Hepatic stellate cell (primary cell): ENCODE data around the gene CCDC127.
"Not testable (repeated sequence)": the region's sequence is repeated elsewhere in the genome, so short reads cannot be mapped to it uniquely, and the experiment has no call there.

Source experiments
- DNase-seq: peaks from one replicate; pipeline ENCODE4 v3.0.0; 2011; ENCODE audit warnings: low spot score

CCDC127 gene

DNA sequence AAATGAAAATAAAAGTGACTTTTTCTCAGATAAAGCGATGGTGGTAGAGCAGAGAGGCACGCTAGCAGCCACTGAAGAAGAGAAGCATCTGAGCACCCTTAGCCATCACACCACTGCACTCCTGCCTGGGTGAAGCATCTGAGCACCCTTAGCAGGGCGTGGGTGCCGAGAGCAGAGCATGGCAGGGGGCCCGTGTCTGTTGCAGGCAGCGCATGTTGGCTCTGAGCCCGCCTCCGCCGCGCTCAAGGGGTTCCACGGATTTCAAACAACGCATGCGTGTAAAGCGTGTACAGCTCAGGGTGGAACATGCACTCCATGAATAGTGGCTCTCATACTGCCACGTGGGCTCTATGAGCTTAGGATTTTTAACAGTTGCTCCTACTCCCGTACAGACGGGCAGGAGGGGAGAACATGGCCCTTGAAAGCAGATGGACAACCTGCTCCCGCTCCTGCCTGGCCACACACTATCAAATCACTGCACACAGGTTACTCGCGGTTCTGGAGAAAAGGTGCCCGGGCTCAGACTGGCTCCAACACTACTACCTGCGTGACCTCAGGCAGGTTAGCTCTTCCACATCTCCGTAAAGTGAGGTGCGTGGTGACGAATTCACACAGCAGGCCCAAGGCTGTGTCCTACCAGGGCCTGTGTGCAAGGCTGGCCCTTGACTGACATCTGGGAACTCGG lies 14.6 kb downstream of the CCDC127 start:
- no peak for DNase-seq

DNA sequence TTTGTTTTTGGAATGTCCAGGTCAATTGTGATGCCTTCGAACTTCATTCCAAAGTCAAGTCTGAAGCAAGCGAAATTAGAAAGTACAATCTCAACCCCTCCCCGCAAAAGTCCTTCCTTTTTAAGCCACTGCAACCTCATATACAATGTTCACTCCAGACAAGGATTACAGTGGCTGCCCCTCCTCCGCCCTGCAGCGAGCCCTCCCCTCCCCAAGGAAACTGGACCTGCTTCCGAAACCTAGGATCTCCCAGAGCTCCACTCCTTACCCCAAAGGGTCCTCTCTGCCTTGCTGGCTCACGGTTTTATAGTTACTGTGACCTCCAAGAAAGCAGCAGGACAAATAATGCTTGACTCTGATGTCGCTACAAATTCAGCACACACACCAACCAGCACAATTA lies 16.3 kb downstream of the CCDC127 start:
- no peak for DNase-seq

DNA sequence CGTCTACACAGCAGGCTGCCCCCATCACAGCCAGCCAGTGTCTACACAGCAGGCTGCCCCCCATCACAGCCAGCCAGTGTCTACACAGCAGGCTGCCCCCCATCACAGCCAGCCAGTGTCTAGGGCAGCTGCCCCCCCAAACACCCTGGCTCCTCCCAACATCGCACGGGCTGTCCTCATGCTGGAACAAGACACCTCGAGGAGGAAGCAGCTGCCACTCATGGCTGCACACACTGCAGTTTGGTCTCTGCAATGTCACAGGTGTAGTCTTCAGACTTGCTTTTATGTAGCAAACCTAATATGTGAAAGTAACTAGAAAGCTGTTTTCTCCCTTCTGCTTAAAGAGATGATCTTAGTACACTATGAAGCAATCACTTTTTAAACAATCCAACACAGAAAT lies 17.0 kb downstream of the CCDC127 start:
- DNase-seq = no peak

DNA sequence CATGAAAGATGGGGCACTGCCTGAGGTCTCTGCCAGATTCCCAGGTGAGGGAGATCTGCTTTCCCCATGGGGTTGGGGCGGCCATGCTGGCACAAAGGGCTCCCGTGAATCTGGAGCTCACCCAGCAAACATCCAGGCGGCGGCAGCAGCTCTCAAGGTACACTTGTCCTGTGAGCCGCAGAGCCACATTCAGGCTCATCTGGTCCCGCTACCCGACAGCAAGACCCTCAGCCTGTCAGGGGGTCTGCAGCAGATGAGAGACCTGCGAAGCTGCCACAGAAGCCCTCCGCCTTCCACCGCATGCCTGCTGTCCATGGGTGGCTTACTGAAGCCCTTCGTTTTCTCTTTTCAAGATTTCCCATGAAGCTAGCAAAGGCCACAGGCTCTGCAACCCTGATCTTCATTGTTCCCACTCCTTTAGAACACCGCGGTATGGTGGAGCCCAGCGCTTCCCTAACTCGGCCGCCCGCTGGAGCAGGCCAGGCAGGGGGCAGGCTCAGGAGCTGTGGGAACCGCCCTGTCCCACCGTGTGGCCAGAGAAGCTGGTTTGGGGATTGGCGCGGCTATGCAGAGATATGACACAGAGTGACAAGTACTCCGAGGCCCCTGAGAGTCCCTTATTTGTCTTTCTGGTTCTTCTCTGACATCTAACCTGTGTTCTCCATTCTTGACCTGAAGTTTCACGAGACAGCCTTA lies 17.9 kb downstream of the CCDC127 start:
- DNase-seq = no peak

DNA sequence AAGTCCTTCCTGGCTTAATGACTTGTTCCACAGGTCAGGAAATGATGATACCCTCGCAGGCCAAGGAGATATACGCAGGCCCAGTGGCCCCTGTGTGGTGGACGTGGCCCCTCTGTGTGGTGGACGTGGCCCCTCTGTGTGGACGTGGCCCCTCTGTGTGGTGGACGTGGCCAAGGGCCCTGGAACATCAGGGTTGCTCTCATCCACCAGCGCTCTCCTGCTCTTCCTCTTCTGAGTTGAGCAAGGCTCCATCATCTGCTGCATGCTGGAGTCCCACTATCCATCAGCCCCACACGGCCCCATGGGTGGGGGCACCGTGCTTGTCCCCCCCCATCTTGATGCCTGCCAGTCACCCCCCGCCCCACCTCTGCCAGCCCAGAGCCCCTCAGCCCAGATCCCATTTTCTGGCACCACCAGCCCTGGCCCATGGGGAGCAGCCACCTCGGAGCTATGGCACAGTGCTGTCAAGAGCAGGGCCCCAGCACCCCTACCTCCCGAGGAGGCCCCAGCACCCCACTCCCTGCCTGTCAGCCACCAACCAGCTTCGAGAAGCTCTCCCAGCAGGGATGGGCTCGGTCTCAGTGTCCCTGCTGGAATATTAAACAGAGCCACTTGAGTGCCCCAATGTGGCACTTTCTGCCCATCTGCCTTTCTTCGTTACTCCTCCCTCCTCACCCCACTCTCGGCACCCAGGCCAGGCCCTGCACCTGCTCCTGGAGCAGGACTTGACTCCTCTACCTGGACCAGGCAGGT lies 18.6 kb downstream of the CCDC127 start:
- DNase-seq = no peak

DNA sequence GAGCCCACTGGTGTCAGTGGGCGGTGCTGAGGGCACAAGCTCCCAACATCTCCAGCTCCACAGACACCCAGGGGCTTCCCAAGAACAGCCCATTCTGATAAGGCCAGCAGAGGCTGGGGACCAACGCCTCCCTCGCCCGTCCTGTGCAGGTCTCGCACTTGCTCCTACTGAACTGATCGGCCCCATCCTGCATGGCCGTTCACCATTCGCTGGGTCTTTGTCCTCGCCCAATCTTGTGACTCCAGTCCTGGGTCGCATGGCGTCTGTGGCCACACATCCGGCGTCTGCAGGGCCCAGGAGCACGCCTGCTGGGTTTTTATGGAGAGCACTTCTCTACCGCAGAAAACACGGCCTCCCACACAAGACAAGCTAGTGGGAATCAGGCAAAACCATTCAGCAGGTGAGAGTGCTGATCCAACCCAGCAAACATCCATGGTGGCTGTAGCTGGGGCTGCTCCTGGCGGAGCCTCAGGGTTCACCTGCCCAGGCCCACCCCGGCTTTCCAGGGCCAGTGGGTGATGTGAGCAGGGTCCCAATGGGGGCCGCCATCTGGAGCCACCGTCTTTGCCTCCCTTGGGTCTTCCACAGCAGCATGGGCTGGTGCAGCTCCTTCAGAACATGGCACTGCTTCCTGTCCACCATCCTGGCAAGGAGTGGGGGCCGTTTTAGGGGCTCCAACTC lies 19.3 kb downstream of the CCDC127 start:
- DNase-seq = no peak

DNA sequence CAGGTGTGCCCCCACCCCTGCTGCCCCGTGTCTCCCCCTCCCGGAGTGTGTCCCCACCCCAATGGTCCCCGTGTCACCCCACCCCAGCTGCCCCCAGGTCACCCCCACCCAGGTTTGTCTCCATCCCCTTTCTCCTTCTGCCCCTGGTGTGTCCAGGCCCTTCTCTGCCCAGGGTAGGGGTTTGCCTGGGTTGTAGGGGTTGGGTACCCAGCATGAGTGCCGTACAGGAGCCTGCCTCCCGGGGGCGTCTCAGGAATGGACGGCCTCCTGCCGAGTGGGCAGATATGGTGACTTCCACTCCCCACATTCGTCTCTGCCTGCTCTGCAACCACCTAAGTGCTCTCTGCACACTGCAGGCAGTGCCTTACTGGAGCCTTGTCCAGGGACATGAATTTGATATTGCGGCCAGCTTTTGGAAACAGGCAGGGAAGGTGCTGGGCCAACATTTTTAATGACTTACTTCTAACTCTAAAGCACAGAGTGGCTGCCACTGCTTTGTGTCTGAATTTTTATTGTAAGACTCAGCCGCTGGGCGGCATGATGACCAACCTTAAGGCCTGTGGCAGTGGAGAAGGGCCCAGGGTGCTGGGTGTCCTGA lies 20.0 kb downstream of the CCDC127 start:
- no peak for DNase-seq

DNA sequence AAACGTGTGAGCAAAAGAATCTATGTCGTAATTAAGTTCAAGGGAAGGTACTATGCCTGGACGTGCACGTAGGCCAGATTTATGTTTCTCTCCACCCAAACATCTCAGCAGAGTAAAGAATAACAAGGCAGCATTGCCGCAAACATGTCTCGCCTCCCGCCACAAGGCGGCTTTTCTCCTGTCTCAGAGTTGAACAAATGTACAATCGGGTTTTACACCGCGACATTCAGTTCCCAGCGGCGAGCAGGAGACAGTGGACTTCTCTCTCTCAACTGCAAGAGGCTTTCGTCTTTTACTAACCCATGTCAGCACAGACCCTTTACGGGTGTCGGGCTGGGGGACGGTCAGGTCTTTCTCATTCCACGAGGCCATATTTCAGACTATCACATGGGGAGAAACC lies 20.9 kb downstream of the CCDC127 start:
- not testable (repeated sequence) for DNase-seq

DNA sequence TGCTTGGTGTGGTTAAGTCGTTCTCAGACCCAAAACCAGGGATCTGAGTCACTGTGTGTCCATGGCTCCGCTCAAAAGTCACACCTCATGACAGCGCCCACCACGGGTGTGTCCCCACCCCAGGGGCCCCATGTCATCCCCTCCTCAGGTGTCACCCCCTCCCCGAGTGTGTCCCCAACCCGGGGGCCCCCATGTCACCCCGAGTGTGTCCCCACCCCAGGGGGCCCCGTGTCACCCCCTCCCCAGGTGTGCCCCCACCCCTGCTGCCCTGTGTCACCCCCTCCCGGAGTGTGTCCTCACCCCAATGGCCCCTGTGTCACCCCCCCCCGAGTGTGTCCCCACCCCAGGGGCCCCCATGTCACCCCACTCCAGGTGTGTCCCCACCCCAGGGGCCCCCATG lies 21.6 kb downstream of the CCDC127 start:
- DNase-seq = no peak

DNA sequence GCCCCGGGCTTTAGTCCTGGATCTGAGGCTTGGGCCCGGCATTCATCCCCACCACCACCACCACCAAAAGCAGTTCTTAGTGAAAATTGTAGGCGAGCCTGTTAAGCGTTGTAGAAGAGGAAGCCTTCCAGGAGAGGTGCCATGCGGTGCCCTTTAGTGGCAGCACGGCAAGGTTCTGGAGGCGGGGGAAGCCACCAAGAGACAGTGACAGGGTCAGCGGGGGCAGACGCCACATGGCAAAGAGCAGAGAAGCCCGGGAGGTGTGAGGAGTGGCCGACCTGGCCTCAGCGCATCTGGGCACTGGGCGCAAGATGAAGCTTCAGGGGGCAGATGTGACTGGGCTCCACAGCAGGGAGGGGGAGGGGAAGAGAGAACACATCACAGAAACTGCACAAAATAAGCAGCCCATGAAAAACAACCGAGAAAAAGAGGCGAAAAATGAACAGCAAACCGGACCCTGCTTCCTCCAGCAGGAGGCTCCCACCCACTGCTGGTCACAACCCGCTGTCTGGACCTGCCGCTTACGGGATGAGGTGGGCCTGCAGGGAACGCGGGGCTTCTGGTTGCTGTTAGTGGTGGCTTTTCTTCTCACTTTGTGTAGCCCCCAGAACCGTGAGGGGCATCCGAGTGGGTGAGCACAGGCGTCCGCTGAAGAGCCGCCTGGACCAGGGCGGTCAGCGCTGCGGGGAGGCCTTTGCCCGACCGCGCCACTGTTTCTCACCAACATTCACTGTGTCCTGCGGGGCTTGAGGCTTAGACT lies 22.4 kb downstream of the CCDC127 start:
- no peak for DNase-seq

DNA sequence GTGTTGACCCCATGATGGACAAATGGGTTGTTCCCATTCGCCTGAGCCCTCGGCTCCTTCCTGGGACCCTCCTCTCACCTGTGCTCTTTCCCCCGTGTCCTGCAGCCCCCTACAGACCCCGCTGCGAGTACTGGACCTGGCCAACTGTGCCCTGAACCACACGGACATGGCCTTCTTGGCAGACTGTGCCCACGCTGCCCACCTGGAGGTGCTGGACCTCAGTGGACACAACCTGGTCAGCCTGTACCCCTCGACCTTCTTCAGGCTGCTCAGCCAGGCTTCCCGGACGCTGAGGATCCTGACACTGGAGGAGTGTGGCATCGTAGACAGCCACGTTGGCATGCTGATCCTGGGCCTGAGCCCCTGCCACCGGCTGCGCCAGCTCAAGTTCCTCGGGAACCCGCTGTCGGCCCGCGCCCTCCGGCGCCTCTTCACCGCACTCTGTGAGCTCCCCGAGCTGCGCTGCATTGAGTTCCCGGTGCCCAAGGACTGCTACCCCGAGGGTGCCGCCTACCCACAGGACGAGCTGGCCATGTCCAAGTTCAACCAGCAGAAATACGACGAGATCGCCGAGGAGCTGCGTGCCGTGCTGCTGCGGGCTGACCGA lies 23.2 kb downstream of the CCDC127 start:
- no peak for DNase-seq

DNA sequence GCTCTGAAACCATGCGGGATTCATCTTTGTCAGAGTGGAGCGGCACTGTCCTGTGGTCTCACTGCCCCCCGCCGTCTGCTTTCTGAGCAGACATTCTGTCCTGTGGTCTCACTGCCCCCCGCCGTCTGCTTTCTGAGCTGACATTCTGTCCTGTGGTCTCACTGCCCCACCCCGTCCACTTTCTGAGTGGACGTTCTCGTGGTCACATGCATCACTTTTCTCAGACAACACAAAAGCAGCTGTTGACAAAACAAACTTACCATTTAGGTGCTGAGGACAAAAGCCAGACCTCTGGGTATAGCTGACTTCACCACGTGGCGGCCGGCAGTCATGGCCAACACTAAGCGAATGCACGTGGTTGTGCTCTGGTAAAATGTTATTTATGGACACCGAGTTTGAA lies 23.9 kb downstream of the CCDC127 start:
- no peak for DNase-seq

DNA sequence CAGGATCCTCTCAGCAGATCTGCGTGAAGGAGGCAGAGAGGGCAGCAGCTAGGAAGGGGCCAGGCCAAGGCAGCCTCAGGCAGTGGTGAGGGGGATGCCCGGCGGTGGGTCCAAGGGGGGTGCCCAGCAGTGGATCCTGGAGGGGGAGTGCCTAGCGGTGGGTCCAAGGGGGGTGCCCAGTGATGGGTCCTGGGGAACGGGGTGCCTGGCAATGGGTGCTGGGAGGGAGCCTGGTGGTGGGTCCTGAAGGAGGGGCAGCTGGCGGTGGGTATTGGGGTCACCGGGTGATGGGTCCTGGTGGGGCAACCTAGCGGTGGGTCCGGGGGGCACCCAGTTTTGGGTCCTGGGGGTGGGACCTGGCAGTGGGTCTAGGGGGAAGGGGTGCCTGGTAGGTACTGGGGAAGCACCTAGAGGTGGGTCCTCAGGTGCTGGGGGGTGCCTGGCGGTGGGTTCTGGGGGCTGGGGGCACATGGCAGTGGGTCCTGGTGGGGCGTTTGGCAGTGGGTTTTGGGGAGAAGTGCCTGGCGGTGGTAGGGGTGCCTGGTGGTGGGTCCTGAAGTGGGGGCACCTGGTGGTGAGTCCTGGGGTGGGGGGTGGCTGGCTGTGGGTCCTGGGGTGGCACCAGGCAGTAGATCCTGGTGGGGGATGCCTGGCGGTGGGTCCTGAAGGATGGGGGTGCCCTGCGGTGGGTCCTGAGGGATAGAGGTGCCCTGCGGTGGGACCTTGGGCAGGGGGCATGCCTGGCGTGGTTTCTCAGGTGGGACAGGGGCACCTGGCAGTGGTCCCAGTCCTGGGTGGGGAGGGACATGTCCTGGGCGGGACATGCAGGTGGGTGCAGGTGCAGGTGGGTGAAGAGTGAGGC lies 24.8 kb downstream of the CCDC127 start:
- no peak for DNase-seq

DNA sequence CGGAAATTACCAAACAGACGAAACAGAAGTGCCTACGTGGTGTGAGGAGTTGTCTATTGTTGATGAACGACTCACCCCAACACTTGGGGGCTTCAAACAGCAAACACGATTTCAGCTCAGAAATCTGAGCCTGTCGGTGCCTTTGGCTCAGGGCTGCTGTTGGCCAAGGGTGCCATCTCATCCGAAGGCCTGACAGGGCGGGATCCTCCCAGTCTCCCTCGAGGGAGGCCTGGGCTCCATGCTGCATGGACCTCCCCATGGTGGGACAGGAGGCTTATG lies 25.3 kb downstream of the CCDC127 start:
- DNase-seq = no peak

DNA sequence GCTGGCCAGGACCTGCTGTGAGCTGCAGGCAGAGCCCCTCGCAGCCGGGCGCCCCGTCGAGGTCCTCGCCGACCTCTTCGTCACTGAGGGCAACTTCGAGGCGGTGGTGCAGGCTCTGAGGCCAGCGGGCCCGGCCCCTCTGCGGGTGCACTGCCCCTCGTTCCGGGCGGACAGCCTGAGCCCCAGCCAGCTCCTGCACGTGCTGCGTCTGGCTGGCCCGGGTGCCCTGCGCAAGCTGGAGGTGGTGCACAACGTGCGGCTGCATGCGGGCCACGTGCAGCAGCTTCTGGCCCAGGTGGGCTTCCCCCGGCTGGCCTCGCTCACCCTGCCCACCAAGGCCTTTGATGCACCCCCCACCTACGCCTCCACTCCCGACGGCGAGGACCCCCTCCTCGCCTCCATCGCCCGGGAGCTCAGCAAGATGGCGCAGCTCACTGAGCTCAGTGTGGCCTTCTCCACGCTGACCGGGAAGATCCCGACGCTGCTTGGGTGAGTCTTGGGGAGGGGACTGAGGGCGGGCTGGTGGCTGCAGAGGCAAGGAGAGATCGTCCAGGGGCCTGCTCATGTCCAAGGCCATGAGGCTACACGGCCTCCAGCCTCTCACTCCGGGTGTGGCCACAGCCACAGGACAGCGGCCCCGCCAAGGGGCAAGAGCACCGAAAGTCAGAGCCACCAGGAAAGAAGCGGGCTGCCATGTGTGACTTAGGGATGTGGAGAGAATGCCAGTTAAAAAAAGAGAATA lies 25.8 kb downstream of the CCDC127 start:
- no peak for DNase-seq

DNA sequence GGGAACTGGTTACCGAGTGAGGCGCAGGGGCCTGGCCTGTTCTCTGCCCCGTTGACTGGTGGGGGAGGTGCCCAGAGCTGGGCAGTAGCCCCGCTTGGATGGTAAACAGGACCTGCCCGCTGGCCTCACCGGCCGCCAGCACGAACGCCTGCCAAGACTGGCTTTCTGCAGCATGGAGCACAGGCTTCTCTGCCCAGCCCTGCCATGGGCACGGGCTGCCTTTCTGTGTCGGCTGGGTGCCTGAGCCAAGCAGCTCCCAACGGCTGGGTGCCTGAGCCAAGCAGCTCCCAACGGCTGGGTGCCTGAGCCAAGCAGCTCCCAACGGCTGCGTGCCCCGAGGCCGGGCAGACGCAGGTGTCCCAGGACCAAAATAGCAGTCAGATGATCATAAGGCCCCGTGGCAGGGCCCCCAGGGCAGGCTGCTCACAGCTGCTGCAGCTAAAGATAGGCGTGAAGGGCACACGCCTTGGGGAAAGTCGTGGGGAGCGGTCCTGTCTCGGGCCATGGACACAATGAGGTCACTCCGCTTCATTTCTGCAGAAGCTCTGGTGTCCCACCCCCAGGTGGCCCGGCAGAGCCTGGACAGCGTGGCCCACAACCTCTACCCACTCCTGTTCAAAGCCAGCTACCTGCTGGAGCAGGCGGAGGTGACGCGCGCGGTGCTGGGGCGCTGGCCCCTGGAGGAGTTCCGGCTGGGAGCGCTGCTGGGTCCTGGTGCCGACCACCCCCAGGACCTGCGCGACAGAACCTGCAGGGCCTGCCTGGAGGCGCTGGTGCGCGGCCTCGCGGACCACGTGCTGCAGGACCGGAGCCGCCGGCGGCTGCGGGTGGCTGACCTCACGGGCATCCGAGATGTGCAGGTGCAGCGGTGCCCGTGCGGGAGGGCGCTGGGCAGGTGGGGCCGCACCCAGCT lies 26.7 kb downstream of the CCDC127 start, which contains the start of gene LRRC14B:
LRRC14B (plus strand) TSS at position 460 of the 913 bp plus-strand sequence; CDS start at position 504, 44 bp downstream.
- no peak for DNase-seq

DNA sequence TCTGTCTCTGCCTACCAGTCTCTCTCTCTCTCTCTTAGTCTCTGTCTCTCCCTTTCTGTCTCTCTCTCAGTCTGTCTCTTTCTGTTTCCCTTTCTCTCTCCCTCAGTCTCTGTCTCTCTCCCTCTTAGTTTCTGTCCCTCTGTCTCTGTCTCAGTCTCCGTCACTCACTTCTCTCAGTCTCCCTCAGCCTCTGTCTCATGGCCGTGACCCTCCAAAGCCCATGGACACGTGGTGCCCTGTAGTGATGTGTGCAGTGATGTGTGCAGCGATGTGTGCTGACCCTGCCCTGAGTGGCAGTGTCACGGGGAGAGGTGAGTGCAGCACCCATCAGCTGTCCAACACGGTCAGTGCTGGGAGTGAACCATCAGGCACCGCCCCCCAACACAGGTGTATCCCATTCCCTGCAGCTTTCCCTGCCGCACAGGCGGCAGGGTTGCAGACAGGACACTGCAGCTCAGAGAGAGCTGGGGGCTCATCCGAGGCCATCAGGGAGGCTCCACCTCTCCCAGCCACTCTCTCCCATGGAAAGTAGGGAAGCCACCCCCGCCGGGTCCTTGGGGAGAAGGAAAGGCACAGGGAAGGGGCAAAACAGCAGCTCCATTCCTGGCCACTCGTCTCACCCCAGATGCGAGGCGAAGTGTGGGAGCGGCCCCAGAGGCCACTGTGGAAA lies 27.5 kb downstream of the CCDC127 start:
- DNase-seq = no peak

DNA sequence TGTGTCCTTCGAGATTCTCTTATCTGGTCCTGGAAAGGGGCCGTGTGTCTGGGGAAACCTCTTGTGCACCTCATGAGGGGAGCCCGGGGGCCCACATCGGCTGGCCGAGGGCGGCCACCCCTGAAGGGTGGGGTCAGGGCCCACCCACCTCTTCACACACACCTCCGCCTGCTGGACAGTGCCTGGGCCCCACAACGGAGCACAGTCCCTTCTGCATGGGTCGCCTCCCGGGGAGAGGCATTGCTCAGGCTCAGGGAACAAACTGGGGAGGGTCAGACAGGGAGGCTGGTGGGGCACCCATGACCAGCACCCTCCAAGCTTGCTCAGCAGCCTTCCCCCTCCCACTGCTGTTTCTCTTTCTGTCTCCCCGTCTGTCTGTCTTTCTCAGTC lies 28.0 kb downstream of the CCDC127 start:
- no peak for DNase-seq
